Body of pancreas (tissue), 4 donors: ENCODE results near the gene GALNT7. TPM values are rescaled to one million over a fixed set of nuclear protein-coding genes. Genes with fewer than 3 reads are reported as not detected.

Experiments used
- ATAC-seq: fragments of 150-250 bp; one replicate; pipeline ENCODE4 v1.9.1; 2016
- DNase-seq, 4 donors: peaks; one replicate each; pipeline ENCODE4 v3.0.0-alpha.2; 2019
- H3K27ac ChIP-seq, 4 donors: fragments of 200-600 bp; sonication (generic); 1 replicate in 3 of 4; 2 replicates in 1 of 4; pipeline versions ENCODE4 v1.5.1 to v1.6.1; 2016 to 2019; ENCODE audit warnings: mild to moderate bottlenecking in 1 of 4, mixed read lengths in 1 of 4, moderate library complexity in 1 of 4
- H3K27me3 ChIP-seq, 2 donors: fragments of 200-600 bp; sonication (generic); one replicate each; pipeline ENCODE4 v1.6.0; 2016; ENCODE audit warnings: mild to moderate bottlenecking in 1 of 2
- H3K36me3 ChIP-seq, 2 donors: fragments of 200-600 bp; sonication (generic); replicated peaks in 1 of 2; 2 replicates each; pipeline ENCODE4 v1.5.1; 2016; ENCODE audit warnings: low read depth in 2 of 2; ENCODE audit not compliant: insufficient read depth in 1 of 2
- H3K4me1 ChIP-seq: fragments of 200-600 bp; sonication (generic); one replicate; pipeline ENCODE4 v1.6.0; 2016
- H3K4me3 ChIP-seq, 2 donors: fragments of 200-600 bp; sonication (generic); 1 replicate in 1 of 2; 2 replicates in 1 of 2; pipeline ENCODE4 v1.5.1; 2016 to 2019
- H3K9me3 ChIP-seq, 3 donors: fragments of 200-600 bp; sonication (generic); 1 replicate in 2 of 3; 2 replicates in 1 of 3; pipeline ENCODE4 v1.5.1; 2016
- CTCF ChIP-seq, 7 experiments: fragments of 450-650 bp in 4 of 7; fragments of 200-600 bp in 3 of 7; sonication (generic) in 3 of 7; IDR thresholded peaks; one replicate each; pipeline ENCODE4 v1.5.1; 2016 to 2019; ENCODE audit warnings: antibody characterized with exemption in 7 of 7
- POLR2A ChIP-seq, 3 donors: fragments of 450-650 bp; IDR thresholded peaks; one replicate each; pipeline ENCODE4 v1.6.1; 2016; ENCODE audit warnings: antibody characterized with exemption in 3 of 3, mild to moderate bottlenecking in 2 of 3
- WGBS, 2 donors: methylation state at CpG; one replicate each; pipeline ENCODE4 v1.1.5; 2017; 5-methylcytosine and 5-hydroxymethylcytosine counted together
- intact Hi-C: fragments of 100-400 bp; cut with DNase I; formaldehyde crosslinking; loops from one replicate; pipeline ENCODE4 v1.15.1; 2023
- total RNA-seq, 2 donors: library from RNA; depleted of rRNA; stranded (reverse); fragments of >200 nt; gene quantifications; one replicate each; pipeline ENCODE4 v1.1.0, GENCODE V29; 2016

The GALNT7 gene
- total RNA-seq, 2 donors from 2014 or later = 20.4 to 32.4 TPM

- Histone ChIP-seq H3K36me3 (no peaks in the 10 kb centered on the region), H3K27ac (no peak overlapping the region), H3K27me3 (no peaks in the 10 kb centered on the region), H3K4me3 (no peak overlapping the region), H3K9me3 (no peaks in the 10 kb centered on the region), H3K4me1 (peaks cover 19% of the 10 kb centered on the region)
- ATAC-seq (no peak), DNase-seq (no peak)
- intact Hi-C loops = no loop called here
- WGBS, 2 donors = 69 to 81% methylated on average over 7 of the region's 7 CpGs
- no peak for TF ChIP-seq CTCF (IDR thresholded peaks at IDR 0.05)
- TF ChIP-seq POLR2A (IDR thresholded peaks at IDR 0.05) = no peak
Measured at GRCh38 chr4:173192375-173193162, 24.0 kb downstream of the GALNT7 start.

GRCh38 chr4:173194157-173194556 lies 25.5 kb downstream of the GALNT7 start:
- H3K36me3 ChIP-seq = no peaks in the 10 kb centered on the region
- peaks cover 12% of the 10 kb centered on the region for H3K4me1 ChIP-seq
- no peak for DNase-seq
- no peak for ATAC-seq
- TF ChIP-seq POLR2A (IDR thresholded peaks at IDR 0.05) = no peak
- no peak for TF ChIP-seq CTCF (IDR thresholded peaks at IDR 0.05)
- H3K9me3 ChIP-seq = no peaks in the 10 kb centered on the region
- no peak overlapping the region for H3K4me3 ChIP-seq
- WGBS, 2 donors = 68 to 81% methylated on average over 2 of the region's 2 CpGs
- intact Hi-C loops = no loop called here
- no peaks in the 10 kb centered on the region for H3K27me3 ChIP-seq
- no peak overlapping the region for H3K27ac ChIP-seq

- Histone ChIP-seq H3K36me3 (no peaks in the 10 kb centered on the region), H3K9me3 (no peaks in the 10 kb centered on the region), H3K27me3 (no peaks in the 10 kb centered on the region), H3K27ac (no peak overlapping the region), H3K4me3 (no peak overlapping the region), H3K4me1 (peaks cover 12% of the 10 kb centered on the region)
- DNase-seq (no peak), ATAC-seq (no peak)
- TF ChIP-seq CTCF (IDR thresholded peaks at IDR 0.05) = no peak
- no peak for TF ChIP-seq POLR2A (IDR thresholded peaks at IDR 0.05)
- intact Hi-C loops = no loop called here
- 51 to 53% methylated on average over 3 of the region's 3 CpGs for WGBS, 2 donors
Measured at GRCh38 chr4:173195109-173195508, 26.5 kb downstream of the GALNT7 start.

GRCh38 chr4:173199553-173199952 lies 30.9 kb downstream of the GALNT7 start:
- H3K4me1 ChIP-seq = peaks cover 3% of the 10 kb centered on the region
- no peak overlapping the region for H3K4me3 ChIP-seq
- no peak for TF ChIP-seq POLR2A (IDR thresholded peaks at IDR 0.05)
- no peak for TF ChIP-seq CTCF (IDR thresholded peaks at IDR 0.05)
- no peaks in the 10 kb centered on the region for H3K27me3 ChIP-seq
- H3K36me3 ChIP-seq = no peaks in the 10 kb centered on the region
- ATAC-seq (no peak), DNase-seq (no peak)
- H3K27ac ChIP-seq = no peak overlapping the region
- H3K9me3 ChIP-seq = no peaks in the 10 kb centered on the region
- intact Hi-C loops = no loop called here
- 95 to 97% methylated on average over 4 of the region's 4 CpGs for WGBS, 2 donors
